Measurements from ENCODE around the gene PTPRK. TPM values are rescaled to one million over a fixed set of nuclear protein-coding genes. Genes with fewer than 3 reads are reported as not detected.

The PTPRK gene
- total and polyA plus RNA-seq, 2 of the 8 experiments (the other 6 are each of a cell fraction or from before 2014, with no cell fraction given): 11.4 to 47.3 TPM

DNA sequence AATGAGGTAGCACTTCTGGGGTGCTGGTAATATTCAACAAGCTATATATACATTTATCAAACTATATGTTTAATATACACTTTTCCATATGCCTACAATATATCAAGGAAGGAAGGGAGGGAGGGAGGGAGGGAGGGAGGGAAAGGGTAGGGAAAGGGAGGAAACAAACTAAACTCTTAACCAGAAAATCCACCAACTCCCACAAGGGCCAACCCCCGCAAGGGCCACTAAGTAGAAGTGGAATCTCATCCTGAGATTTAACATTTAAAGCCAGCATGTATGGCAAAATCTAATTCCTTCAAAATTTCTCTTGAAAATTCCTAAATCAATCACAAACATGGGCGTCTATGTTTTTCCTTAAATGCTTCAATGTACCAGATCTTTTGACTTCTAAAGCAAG is 320.9 kb downstream of the PTPRK start:
- Histone ChIP-seq H3K9me3 (ENCODE audit: insufficient read depth in 2 of 2, low read depth in 1 of 2, low read length in 1 of 2) (no peaks in the 10 kb centered on the region), H3K4me2 (ENCODE audit: insufficient read depth in 1 of 2, low read depth in 2 of 2, low read length in 2 of 2) (no peak overlapping the region), H2BK5ac (ENCODE audit: low read depth, low read length) (no peak overlapping the region), H3K4me1 (replicated peaks in 1 of 4; ENCODE audit: control insufficient read depth in 3 of 4, insufficient read depth in 4 of 4, low read length in 3 of 4) (peaks cover 0 to 2% (median 0%) of the 10 kb centered on the region in 4 experiments; a peak in 1 of 7 replicates), H4K5ac (ENCODE audit: insufficient read length, low read depth, low read length) (no peak overlapping the region), H2AFZ (ENCODE audit: low read length) (no peak overlapping the region), H2AK5ac (ENCODE audit: low read depth, low read length) (no peak overlapping the region), H2BK15ac (ENCODE audit: low read length) (no peak overlapping the region), H3K36me3 (ENCODE audit: control insufficient read depth in 2 of 4, insufficient read depth in 4 of 4, low read length in 3 of 4) (no peaks in the 10 kb centered on the region), H2BK120ac (replicated peaks; ENCODE audit: low read depth, low read length) (no peak overlapping the region), H2BK20ac (ENCODE audit: low read length) (no peak overlapping the region), H3K27ac (ENCODE audit: low read depth, low read length) (no peak overlapping the region), H4K8ac (ENCODE audit: extremely low read depth, insufficient read depth, low read length) (no peak overlapping the region), H3K18ac (ENCODE audit: extremely low read depth, low read length) (no peak overlapping the region), H3K56ac (replicated peaks; ENCODE audit: insufficient read length, low read depth, low read length) (no peak overlapping the region), H3K4ac (replicated peaks; ENCODE audit: insufficient read length, low read depth, low read length) (no peak overlapping the region), H4K91ac (replicated peaks; ENCODE audit: insufficient read length, low read length) (no peak overlapping the region), H3K23me2 (ENCODE audit: low read depth, low read length) (no peaks in the 10 kb centered on the region), H3K14ac (ENCODE audit: insufficient read length) (no peak overlapping the region), H3K79me1 (ENCODE audit: low read depth, low read length) (peaks cover 2% of the 10 kb centered on the region; the same call in 1 of the 2 replicates), H3K23ac (ENCODE audit: insufficient read length) (no peak overlapping the region), H2BK12ac (ENCODE audit: low read depth, low read length) (no peak overlapping the region), H4K20me1 (replicated peaks in 1 of 2; ENCODE audit: control insufficient read depth in 1 of 2, insufficient read depth in 2 of 2, low read length in 2 of 2) (no peaks in the 10 kb centered on the region), H3K4me3 (ENCODE audit: extremely low read depth in 1 of 4, insufficient read depth in 2 of 4, low read depth in 3 of 4, low read length in 4 of 4) (no peak overlapping the region), H3K27me3 (replicated peaks in 1 of 4; ENCODE audit: control insufficient read depth in 3 of 4, extremely low read depth in 1 of 4, insufficient read depth in 3 of 4, low read length in 3 of 4) (no peaks in the 10 kb centered on the region), H3K9ac (replicated peaks in 1 of 4; ENCODE audit: extremely low read depth in 1 of 4, low read depth in 3 of 4, low read length in 3 of 4) (no peak overlapping the region), H3K79me2 (ENCODE audit: control insufficient read depth in 1 of 2, insufficient read depth in 2 of 2, low read length in 2 of 2) (peaks cover 0 to 3% of the 10 kb centered on the region in 2 experiments; a peak in 1 of 4 replicates)
- ChIA-PET POLR2A (ENCODE audit: partially characterized antibody) (no interaction called here), CTCF (ENCODE audit: partially characterized antibody) (no interaction called here)
- FAIRE-seq (no peak), DNase-seq (ENCODE audit: low read depth in 1 of 2, low spot score in 2 of 2) (no peak)
- WGBS, 2 experiments (ENCODE audit: extremely low coverage in 1 of 2, insufficient coverage in 1 of 2, insufficient read length in 1 of 2, insufficient replicate concordance in 2 of 2, low coverage in 1 of 2, low lambda C conversion rate in 2 of 2, missing lambda C conversion rate in 1 of 2): 92% methylated on average over 1 of the region's 2 CpGs; no CpG with 5 or more reads in 1 of the 2 experiments
- TF ChIP-seq BCL11A (IDR thresholded peaks at IDR 0.05; ENCODE audit: low read depth in 2 of 2, low read length in 2 of 2): no peak
- TF ChIP-seq SIN3A (conservative IDR thresholded peaks at IDR 0.05 in 1 of 2, IDR thresholded peaks at IDR 0.05 in 1 of 2; ENCODE audit: low read depth in 1 of 2, low read length in 2 of 2): no peak
- TF ChIP-seq GTF2F1 (IDR thresholded peaks at IDR 0.05; ENCODE audit: borderline replicate concordance, low read depth, low read length): no peak
- TF ChIP-seq YY1 (IDR thresholded peaks at IDR 0.05; ENCODE audit: low read depth, low read length): no peak
- no peak for TF ChIP-seq BRCA1 (IDR thresholded peaks at IDR 0.05; ENCODE audit: low read depth, low read length)
- TF ChIP-seq BACH1 (IDR thresholded peaks at IDR 0.05; ENCODE audit: low read length): no peak
- no peak for TF ChIP-seq KDM4A (IDR thresholded peaks at IDR 0.05; ENCODE audit: low read depth, low read length, severe bottlenecking)
- no peak for TF ChIP-seq JUN (IDR thresholded peaks at IDR 0.05; ENCODE audit: low read depth, low read length)
- TF ChIP-seq JUND (IDR thresholded peaks at IDR 0.05; ENCODE audit: low read length): no peak
- no peak for TF ChIP-seq RNF2 (IDR thresholded peaks at IDR 0.05; ENCODE audit: borderline replicate concordance, low read depth, low read length, missing control alignments, poor library complexity, severe bottlenecking)
- TF ChIP-seq, protein P1, sequence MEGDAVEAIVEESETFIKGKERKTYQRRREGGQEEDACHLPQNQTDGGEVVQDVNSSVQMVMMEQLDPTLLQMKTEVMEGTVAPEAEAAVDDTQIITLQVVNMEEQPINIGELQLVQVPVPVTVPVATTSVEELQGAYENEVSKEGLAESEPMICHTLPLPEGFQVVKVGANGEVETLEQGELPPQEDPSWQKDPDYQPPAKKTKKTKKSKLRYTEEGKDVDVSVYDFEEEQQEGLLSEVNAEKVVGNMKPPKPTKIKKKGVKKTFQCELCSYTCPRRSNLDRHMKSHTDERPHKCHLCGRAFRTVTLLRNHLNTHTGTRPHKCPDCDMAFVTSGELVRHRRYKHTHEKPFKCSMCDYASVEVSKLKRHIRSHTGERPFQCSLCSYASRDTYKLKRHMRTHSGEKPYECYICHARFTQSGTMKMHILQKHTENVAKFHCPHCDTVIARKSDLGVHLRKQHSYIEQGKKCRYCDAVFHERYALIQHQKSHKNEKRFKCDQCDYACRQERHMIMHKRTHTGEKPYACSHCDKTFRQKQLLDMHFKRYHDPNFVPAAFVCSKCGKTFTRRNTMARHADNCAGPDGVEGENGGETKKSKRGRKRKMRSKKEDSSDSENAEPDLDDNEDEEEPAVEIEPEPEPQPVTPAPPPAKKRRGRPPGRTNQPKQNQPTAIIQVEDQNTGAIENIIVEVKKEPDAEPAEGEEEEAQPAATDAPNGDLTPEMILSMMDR (IDR thresholded peaks at IDR 0.05; ENCODE audit: control extremely low read depth in 1 of 3, insufficient read depth in 1 of 3, low read depth in 1 of 3, low read length in 3 of 3): no peak
- no peak for TF ChIP-seq HDAC6 (IDR thresholded peaks at IDR 0.05; ENCODE audit: low read depth, low read length)
